ENCODE results near the gene IDUA.

The IDUA gene

GRCh38 chr4:965048-965765 is 21.6 kb upstream of the IDUA start:
- ChIA-PET CTCF (interaction anchor here (1.4 kb wide), 1 partner anchor 22 kb away, joined by 3 read pairs; the partner anchor contains the start of gene IDUA), POLR2A (no interaction called here)
- H3K4me3 ChIP-seq (ENCODE audit: control insufficient read depth in 1 of 7, extremely low read depth in 1 of 7, insufficient read depth in 4 of 7, low read depth in 2 of 7, low read length in 6 of 7): no peak overlapping the region
- WGBS (ENCODE audit: insufficient coverage): 94% methylated on average over 22 of the region's 26 CpGs
- peaks cover 0 to 35% (median 16%) of the 10 kb centered on the region in 4 experiments for H3K36me3 ChIP-seq (ENCODE audit: control insufficient read depth in 4 of 4, insufficient read depth in 4 of 4, low read length in 3 of 4)
- peaks cover 0 to 6% (median 0%) of the 10 kb centered on the region in 5 experiments for H3K27me3 ChIP-seq (replicated peaks in 2 of 5; ENCODE audit: control insufficient read depth in 4 of 5, insufficient read depth in 5 of 5, low read length in 4 of 5)
- H3K9me3 ChIP-seq (ENCODE audit: control extremely low read depth in 1 of 5, control insufficient read depth in 4 of 5, insufficient read depth in 2 of 5, low read depth in 1 of 5, low read length in 4 of 5): no peaks in the 10 kb centered on the region
- DNase-seq: no peak
- peaks cover 0 to 5% (median 2%) of the 10 kb centered on the region in 4 experiments for H3K4me1 ChIP-seq (ENCODE audit: control extremely low read depth in 1 of 4, control insufficient read depth in 4 of 4, insufficient read depth in 4 of 4, low read length in 3 of 4)
- H3K27ac ChIP-seq (ENCODE audit: insufficient read depth in 1 of 2, low read depth in 1 of 2, low read length in 2 of 2, poor library complexity in 1 of 2, severe bottlenecking in 2 of 2): no peak overlapping the region

- no peaks in the 10 kb centered on the region for H3K9me3 ChIP-seq (ENCODE audit: control extremely low read depth in 1 of 5, control insufficient read depth in 4 of 5, insufficient read depth in 2 of 5, low read depth in 1 of 5, low read length in 4 of 5)
- CTCF ChIA-PET: interaction anchor here (1.4 kb wide), 1 partner anchor 21 kb away, joined by 3 read pairs; the partner anchor contains the start of gene IDUA
Measured at GRCh38 chr4:965766-966134, 21.1 kb upstream of the IDUA start.

GRCh38 chr4:966266-967112 is 20.4 kb upstream of the IDUA start:
- 91% methylated on average over 45 of the region's 48 CpGs for WGBS (ENCODE audit: insufficient coverage)
- no peak for DNase-seq
- Histone ChIP-seq H3K27ac (ENCODE audit: insufficient read depth in 1 of 2, low read depth in 1 of 2, low read length in 2 of 2, poor library complexity in 1 of 2, severe bottlenecking in 2 of 2) (no peak overlapping the region), H3K4me3 (ENCODE audit: control insufficient read depth in 1 of 7, extremely low read depth in 1 of 7, insufficient read depth in 4 of 7, low read depth in 2 of 7, low read length in 6 of 7) (no peak overlapping the region), H3K9me3 (ENCODE audit: control extremely low read depth in 1 of 5, control insufficient read depth in 4 of 5, insufficient read depth in 2 of 5, low read depth in 1 of 5, low read length in 4 of 5) (no peaks in the 10 kb centered on the region), H3K27me3 (replicated peaks in 2 of 5; ENCODE audit: control insufficient read depth in 4 of 5, insufficient read depth in 5 of 5, low read length in 4 of 5) (peaks cover 0 to 6% (median 0%) of the 10 kb centered on the region in 5 experiments), H3K36me3 (ENCODE audit: control insufficient read depth in 4 of 4, insufficient read depth in 4 of 4, low read length in 3 of 4) (peaks cover 0 to 37% (median 13%) of the 10 kb centered on the region in 4 experiments), H3K4me1 (ENCODE audit: control extremely low read depth in 1 of 4, control insufficient read depth in 4 of 4, insufficient read depth in 4 of 4, low read length in 3 of 4) (peaks cover 0 to 5% (median 2%) of the 10 kb centered on the region in 4 experiments)
- CTCF ChIA-PET: interaction anchor here (1.4 kb wide), 1 partner anchor 21 kb away, joined by 3 read pairs; the partner anchor contains the start of gene IDUA
- POLR2A ChIA-PET: no interaction called here

More at GRCh38 chr4:965766-966134, 21.1 kb upstream of the IDUA start:
- 98% methylated on average over 17 of the region's 21 CpGs for WGBS (ENCODE audit: insufficient coverage)
- DNase-seq: no peak
- Histone ChIP-seq H3K36me3 (ENCODE audit: control insufficient read depth in 4 of 4, insufficient read depth in 4 of 4, low read length in 3 of 4) (peaks cover 0 to 37% (median 14%) of the 10 kb centered on the region in 4 experiments), H3K27me3 (replicated peaks in 2 of 5; ENCODE audit: control insufficient read depth in 4 of 5, insufficient read depth in 5 of 5, low read length in 4 of 5) (peaks cover 0 to 6% (median 0%) of the 10 kb centered on the region in 5 experiments), H3K4me3 (ENCODE audit: control insufficient read depth in 1 of 7, extremely low read depth in 1 of 7, insufficient read depth in 4 of 7, low read depth in 2 of 7, low read length in 6 of 7) (no peak overlapping the region), H3K27ac (ENCODE audit: insufficient read depth in 1 of 2, low read depth in 1 of 2, low read length in 2 of 2, poor library complexity in 1 of 2, severe bottlenecking in 2 of 2) (no peak overlapping the region), H3K4me1 (ENCODE audit: control extremely low read depth in 1 of 4, control insufficient read depth in 4 of 4, insufficient read depth in 4 of 4, low read length in 3 of 4) (peaks cover 0 to 5% (median 2%) of the 10 kb centered on the region in 4 experiments)
- POLR2A ChIA-PET: no interaction called here

- H3K36me3 ChIP-seq (ENCODE audit: control insufficient read depth in 4 of 4, insufficient read depth in 4 of 4, low read length in 3 of 4): peaks cover 0 to 34% (median 10%) of the 10 kb centered on the region in 4 experiments
- peak in 2 of 3 donors; percentile 29 to 41 for DNase-seq
- no peak overlapping the region for H3K27ac ChIP-seq (ENCODE audit: insufficient read depth in 1 of 2, low read depth in 1 of 2, low read length in 2 of 2, poor library complexity in 1 of 2, severe bottlenecking in 2 of 2)
- H3K4me1 ChIP-seq (ENCODE audit: control extremely low read depth in 1 of 4, control insufficient read depth in 4 of 4, insufficient read depth in 4 of 4, low read length in 3 of 4): peaks cover 0 to 14% (median 10%) of the 10 kb centered on the region in 4 experiments
- WGBS (ENCODE audit: insufficient coverage): 68% methylated on average over 67 of the region's 76 CpGs
- no peaks in the 10 kb centered on the region for H3K9me3 ChIP-seq (ENCODE audit: control extremely low read depth in 1 of 5, control insufficient read depth in 4 of 5, insufficient read depth in 2 of 5, low read depth in 1 of 5, low read length in 4 of 5)
- H3K27me3 ChIP-seq (replicated peaks in 2 of 5; ENCODE audit: control insufficient read depth in 4 of 5, insufficient read depth in 5 of 5, low read length in 4 of 5): peaks cover 0 to 6% (median 0%) of the 10 kb centered on the region in 5 experiments
- H3K4me3 ChIP-seq (ENCODE audit: control insufficient read depth in 1 of 7, extremely low read depth in 1 of 7, insufficient read depth in 4 of 7, low read depth in 2 of 7, low read length in 6 of 7): peak overlapping the region in 3 of 7 experiments; percentile 11 to 36 (median 33)
- ChIA-PET CTCF (interaction anchor here (2.4 kb wide), 1 partner anchor 20 kb away, joined by 7 read pairs; the partner anchor contains the start of gene IDUA), POLR2A (interaction anchor here (0.7 kb wide), 1 partner anchor 21 kb away, joined by 3 read pairs; no protein-coding TSS in a partner anchor)
Measured at GRCh38 chr4:967113-968104, 19.4 kb upstream of the IDUA start.

- no peak overlapping the region for H3K27ac ChIP-seq (ENCODE audit: insufficient read depth in 1 of 2, low read depth in 1 of 2, low read length in 2 of 2, poor library complexity in 1 of 2, severe bottlenecking in 2 of 2)
- peak in 1 of 3 donors; percentile 22 for DNase-seq
- H3K27me3 ChIP-seq (replicated peaks in 2 of 5; ENCODE audit: control insufficient read depth in 4 of 5, insufficient read depth in 5 of 5, low read length in 4 of 5): peaks cover 0 to 6% (median 0%) of the 10 kb centered on the region in 5 experiments
- ChIA-PET POLR2A (no interaction called here), CTCF (interaction anchor here (2.4 kb wide), 1 partner anchor 19 kb away, joined by 7 read pairs; the partner anchor contains the start of gene IDUA)
- peaks cover 0 to 20% (median 17%) of the 10 kb centered on the region in 4 experiments for H3K4me1 ChIP-seq (ENCODE audit: control extremely low read depth in 1 of 4, control insufficient read depth in 4 of 4, insufficient read depth in 4 of 4, low read length in 3 of 4)
- WGBS (ENCODE audit: insufficient coverage): 81% methylated on average over 6 of the region's 24 CpGs
- H3K9me3 ChIP-seq (ENCODE audit: control extremely low read depth in 1 of 5, control insufficient read depth in 4 of 5, insufficient read depth in 2 of 5, low read depth in 1 of 5, low read length in 4 of 5): no peaks in the 10 kb centered on the region
- no peak overlapping the region for H3K4me3 ChIP-seq (ENCODE audit: control insufficient read depth in 1 of 7, extremely low read depth in 1 of 7, insufficient read depth in 4 of 7, low read depth in 2 of 7, low read length in 6 of 7)
- peaks cover 0 to 32% (median 6%) of the 10 kb centered on the region in 4 experiments for H3K36me3 ChIP-seq (ENCODE audit: control insufficient read depth in 4 of 4, insufficient read depth in 4 of 4, low read length in 3 of 4)
Measured at GRCh38 chr4:968221-968620, 18.6 kb upstream of the IDUA start.

Data from common myeloid progenitor, CD34-positive (primary cell).